Endothelial cell of umbilical vein (primary cell): Measurements from ENCODE around the gene BAD. TPM values are rescaled to one million over a fixed set of nuclear protein-coding genes. Genes with fewer than 3 reads are reported as not detected.

Source experiments
- BruUV-seq: library from RNA; stranded (reverse); fragments of 400-500 nt; replicated peaks from 2 replicates; lab custom pipeline; 2021; lab: Mats Ljungman, UMichigan
- CTCF ChIA-PET: fragments of 300-600, 350-600 bp; sonication (Branson Sonifier 250); formaldehyde crosslinking; loops from one replicate; lab custom pipeline; 2021; ENCODE audit warnings: antibody characterized with exemption, inconsistent platforms; lab: Charles Lee
- POLR2A ChIA-PET: fragments of 300-600, 350-600 bp; sonication (Branson Sonifier 250); formaldehyde crosslinking; loops from one replicate; lab custom pipeline; 2021; ENCODE audit warnings: antibody characterized with exemption, inconsistent platforms; lab: Charles Lee
- DNase-seq: peaks from one replicate; pipeline ENCODE4 v3.0.0-alpha.2; 2011; ENCODE audit warnings: low read depth, low spot score
- FAIRE-seq: peaks from 2 replicates; lab custom pipeline; 2011; peaks lifted over from hg19 to GRCh38; lab: Jason Lieb, UNC
- H2AFZ ChIP-seq: 2 replicates; pipeline ENCODE4 v1.6.0; 2012; ENCODE audit warnings: low read depth, low read length, control low read depth, inconsistent platforms
- H3K27ac ChIP-seq: 2 replicates; pipeline ENCODE4 v1.5.1; 2011; ENCODE audit warnings: low read depth, mild to moderate bottlenecking, control low read depth, low read length, moderate library complexity; ENCODE audit not compliant: insufficient read depth
- H3K27me3 ChIP-seq, 2 experiments: 2 replicates each; pipeline versions ENCODE4 v1.6.0 to v1.6.1; 2011; ENCODE audit warnings: low read length in 2 of 2, mixed read lengths in 1 of 2; ENCODE audit not compliant: control insufficient read depth in 2 of 2, insufficient read depth in 2 of 2
- H3K36me3 ChIP-seq, 2 experiments: 2 replicates in 1 of 2; 3 replicates in 1 of 2; pipeline ENCODE4 v1.5.1; 2011; ENCODE audit warnings: low read length in 2 of 2, mild to moderate bottlenecking in 1 of 2, moderate library complexity in 1 of 2; ENCODE audit not compliant: control insufficient read depth in 2 of 2, insufficient read depth in 2 of 2; ENCODE audit errors: extremely low read depth in 1 of 2
- H3K4me1 ChIP-seq: 3 replicates; pipeline ENCODE4 v1.5.1; 2011; ENCODE audit warnings: mild to moderate bottlenecking, low read length; ENCODE audit not compliant: control insufficient read depth, insufficient read depth; ENCODE audit errors: extremely low read depth
- H3K4me2 ChIP-seq: 2 replicates; pipeline ENCODE4 v1.6.1; 2011; ENCODE audit warnings: low read length, control low read depth, mixed read lengths; ENCODE audit not compliant: insufficient read depth
- H3K4me3 ChIP-seq, 3 experiments: fragments of 200-600 bp in 1 of 3; sonication (generic), shearing (Covaris generic) in 1 of 3; replicated peaks in 1 of 3; 2 replicates each; pipeline ENCODE4 v1.5.1; 2011 to 2016; ENCODE audit warnings: control low read depth in 3 of 3, low read length in 3 of 3, mild to moderate bottlenecking in 2 of 3, inconsistent platforms in 1 of 3, low read depth in 1 of 3, moderate library complexity in 1 of 3; ENCODE audit not compliant: insufficient read depth in 1 of 3
- H3K79me2 ChIP-seq: 2 replicates; pipeline ENCODE4 v1.6.0; 2012; ENCODE audit warnings: low read length, inconsistent platforms; ENCODE audit not compliant: control insufficient read depth, insufficient read depth
- H3K9ac ChIP-seq: replicated peaks from 2 replicates; pipeline ENCODE3; 2011; ENCODE audit warnings: low read length, control low read depth; ENCODE audit not compliant: insufficient read depth; ENCODE audit errors: extremely low read depth
- H3K9me1 ChIP-seq: replicated peaks from 3 replicates; pipeline ENCODE4 v1.6.0; 2011; ENCODE audit warnings: mild to moderate bottlenecking, low read length; ENCODE audit not compliant: control insufficient read depth, insufficient read depth; ENCODE audit errors: extremely low read depth
- H3K9me3 ChIP-seq: replicated peaks from 2 replicates; pipeline ENCODE4 v1.5.1; 2012; ENCODE audit warnings: low read length, inconsistent platforms; ENCODE audit not compliant: control insufficient read depth, insufficient read depth
- H4K20me1 ChIP-seq: replicated peaks from 2 replicates; pipeline ENCODE3; 2011; ENCODE audit warnings: mild to moderate bottlenecking, low read length; ENCODE audit not compliant: control insufficient read depth, insufficient read depth; ENCODE audit errors: extremely low read depth
- CTCF ChIP-seq, 2 donors: IDR thresholded peaks; 1 replicate in 1 of 2; 2 replicates in 1 of 2; pipeline ENCODE4 v1.5.1; 2011; ENCODE audit warnings: low read length in 2 of 2, mild to moderate bottlenecking in 2 of 2, moderate library complexity in 2 of 2, control low read depth in 1 of 2, inconsistent platforms in 1 of 2, low read depth in 1 of 2; ENCODE audit not compliant: insufficient read depth in 1 of 2; ENCODE audit errors: extremely low read depth in 1 of 2
- FOS ChIP-seq: IDR thresholded peaks from 2 replicates; pipeline ENCODE4 v1.6.1; 2011; ENCODE audit warnings: mild to moderate bottlenecking, low read length, moderate library complexity, borderline replicate concordance; ENCODE audit not compliant: insufficient read depth
- JUN ChIP-seq: IDR thresholded peaks from 2 replicates; pipeline ENCODE4 v1.6.1; 2011; ENCODE audit warnings: borderline replicate concordance, low read depth; ENCODE audit not compliant: insufficient read length, insufficient read depth
- MYC ChIP-seq: IDR thresholded peaks from one replicate; pipeline ENCODE4 v1.6.1; 2011; ENCODE audit warnings: mild to moderate bottlenecking, low read depth, low read length
- POLR2A ChIP-seq: IDR thresholded peaks from 2 replicates; pipeline ENCODE4 v1.6.1; 2012; ENCODE audit warnings: low read depth, mild to moderate bottlenecking, control low read depth, low read length
- POLR2AphosphoS5 ChIP-seq: IDR thresholded peaks from 2 replicates; pipeline ENCODE4 v1.6.1; 2012; ENCODE audit warnings: low read depth, mild to moderate bottlenecking, control low read depth, low read length, moderate library complexity; ENCODE audit not compliant: insufficient read depth
- dilution Hi-C: fragments of 300-500 bp; cut with MboI; formaldehyde crosslinking; loops from one replicate; pipeline ENCODE4 v1.15.0; 2019; ENCODE audit warnings: low sequenced_read_pairs; ENCODE audit not compliant: extremely low pct_ligation_motif_present
- intact Hi-C: fragments of 100-400 bp; cut with micrococcal nuclease; formaldehyde crosslinking; loops from one replicate; pipeline ENCODE4 v1.10.0; 2022
- polyA plus RNA-seq, 4 experiments: library from polyadenylated mRNA; depleted of rRNA in 3 of 4; stranded (reverse) in 3 of 4; unstranded in 1 of 4; fragments of >200 nt; gene quantifications; 2 replicates each; pipeline versions ENCODE4 v1.2.1 to v1.2.3, GENCODE V29; 2011 to 2012; ENCODE audit warnings: missing spikeins in 1 of 4
- total RNA-seq: library from RNA; stranded (reverse); gene quantifications from 2 replicates; pipeline ENCODE4 v1.2.3, GENCODE V29; 2021

Gene BAD
- total and polyA plus RNA-seq, 2 donors (not counting 3 experiments of a cell fraction or from before 2014, with no cell fraction given): 65.3 to 88.0 TPM

- dilution Hi-C loops (no loop called here), intact Hi-C loops (no loop called here)
- no peaks in the 10 kb centered on the region for H3K9me1 ChIP-seq
- DNase-seq: no peak
- H3K79me2 ChIP-seq: peaks cover 8% of the 10 kb centered on the region
- no peak overlapping the region for H3K27ac ChIP-seq
- H3K36me3 ChIP-seq: peaks cover 0 to 6% of the 10 kb centered on the region in 2 experiments
- H2AFZ ChIP-seq: no peak overlapping the region
- ChIA-PET POLR2A (no interaction called here), CTCF (interaction anchor here (0.9 to 3.2 kb wide), 6 partner anchors 17 to 80 kb away, joined by 3 to 35 read pairs (median 4); partner anchors contain the start of gene FERMT3)
- H4K20me1 ChIP-seq: no peaks in the 10 kb centered on the region
- TF ChIP-seq FOS (no peak), POLR2A (peak; percentile 53), POLR2AphosphoS5 (peak; percentile 11)
- no peak for FAIRE-seq
- H3K9me3 ChIP-seq: no peaks in the 10 kb centered on the region
- H3K27me3 ChIP-seq: no peaks in the 10 kb centered on the region
- H3K9ac ChIP-seq: no peak overlapping the region
- H3K4me3 ChIP-seq: no peak overlapping the region
- no TSS peak for BruUV-seq
- H3K4me1 ChIP-seq: peaks cover 13% of the 10 kb centered on the region
- H3K4me2 ChIP-seq: no peak overlapping the region
Measured at GRCh38 chr11:64224151-64224890, 60.1 kb downstream of the BAD start.

GRCh38 chr11:64223001-64223651 is 61.3 kb downstream of the BAD start:
- FAIRE-seq (no peak), DNase-seq (no peak)
- Histone ChIP-seq H3K4me3 (no peak overlapping the region), H3K36me3 (peaks cover 0 to 6% of the 10 kb centered on the region in 2 experiments), H3K9ac (no peak overlapping the region), H3K4me1 (peaks cover 13% of the 10 kb centered on the region), H3K4me2 (no peak overlapping the region), H3K27me3 (no peaks in the 10 kb centered on the region), H2AFZ (no peak overlapping the region), H3K27ac (no peak overlapping the region), H4K20me1 (no peaks in the 10 kb centered on the region), H3K79me2 (peaks cover 8% of the 10 kb centered on the region), H3K9me3 (no peaks in the 10 kb centered on the region), H3K9me1 (no peaks in the 10 kb centered on the region)
- TF ChIP-seq CTCF (IDR thresholded peaks at IDR 0.05; ENCODE audit: extremely low read depth in 1 of 2, insufficient read depth in 1 of 2, low read depth in 1 of 2, low read length in 2 of 2) (no peak), POLR2A (no peak), JUN (no peak), MYC (no peak), FOS (no peak)
- POLR2A ChIA-PET: no interaction called here
- dilution Hi-C loops (no loop called here), intact Hi-C loops (no loop called here)
- BruUV-seq: TSS peak; percentile 17
- CTCF ChIA-PET: interaction anchor here (0.9 to 1.7 kb wide), 5 partner anchors 16 to 81 kb away, joined by 3 to 7 read pairs (median 4); no protein-coding TSS in a partner anchor
